Fibroblast of lung (primary cell): ENCODE measurements around the gene PXDC1.

Experiments used
- CTCF ChIP-seq, 2 donors: IDR thresholded peaks in 1 of 2; conservative IDR thresholded peaks in 1 of 2; 1 replicate in 1 of 2; 2 replicates in 1 of 2; pipeline ENCODE4 v1.5.1; 2011 to 2012; ENCODE audit warnings: low read length in 2 of 2, control low read depth in 1 of 2, inconsistent platforms in 1 of 2, low read depth in 1 of 2, mild to moderate bottlenecking in 1 of 2
- EZH2 ChIP-seq: IDR thresholded peaks from 2 replicates; pipeline ENCODE4 v1.5.1; 2012; ENCODE audit warnings: low read length, control low read depth, mild to moderate bottlenecking; ENCODE audit errors: missing control alignments

DNA sequence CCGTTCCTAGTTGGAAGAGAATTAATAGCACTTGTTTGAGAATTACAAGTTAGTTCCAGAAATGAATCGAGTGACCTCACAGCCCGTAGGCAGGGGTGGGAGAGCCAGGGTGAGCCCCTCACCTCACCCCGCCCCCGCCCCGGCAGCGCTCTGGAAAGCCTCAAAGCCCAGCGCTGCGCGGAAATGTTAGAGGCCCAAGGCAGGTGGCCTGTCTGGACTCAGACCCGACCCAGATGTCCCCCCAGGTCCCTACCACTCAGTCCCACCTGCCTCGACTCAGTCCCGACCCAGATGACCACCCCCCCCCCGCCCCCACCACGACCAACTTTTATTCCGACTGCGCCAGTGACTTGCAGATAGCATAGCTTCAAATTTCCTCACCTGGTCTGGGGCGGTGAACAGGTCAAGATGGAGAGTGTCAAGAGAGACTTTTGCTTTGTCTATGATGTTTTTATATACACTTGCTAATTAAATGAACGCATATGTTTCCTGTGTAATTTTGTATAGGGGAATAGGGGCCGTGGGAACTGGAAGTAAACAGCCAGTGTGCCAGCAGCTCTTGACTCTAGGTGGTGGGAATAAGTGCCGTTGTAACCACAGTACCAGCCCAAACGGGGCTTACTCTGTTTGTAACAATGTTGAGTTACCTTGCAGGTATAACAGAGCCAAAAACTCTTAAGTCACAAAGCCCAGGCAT, 1.2 kb upstream of the PXDC1 start:
- TF ChIP-seq CTCF (conservative IDR thresholded peaks at IDR 0.05 in 1 of 2, IDR thresholded peaks at IDR 0.05 in 1 of 2; ENCODE audit: low read depth in 1 of 2, low read length in 2 of 2), result no peak
- TF ChIP-seq EZH2, result no peak
